Sigmoid colon (tissue), 4 donors: ENCODE measurements around the gene TMEM143.
"Not testable (repeated sequence)": the region's sequence is repeated elsewhere in the genome, so short reads cannot be mapped to it uniquely, and the experiment has no call there.

ENCODE experiments used
- POLR2A ChIP-seq, 2 donors: fragments of 450-650 bp; IDR thresholded peaks; one replicate each; pipeline ENCODE4 v1.6.1; 2016; ENCODE audit warnings: antibody characterized with exemption in 2 of 2, mild to moderate bottlenecking in 2 of 2, moderate library complexity in 2 of 2
- POLR2AphosphoS5 ChIP-seq, 4 donors: sonication (generic); formaldehyde crosslinking; IDR thresholded peaks; one replicate each; pipeline ENCODE4 v1.6.1; 2017; ENCODE audit warnings: antibody characterized with exemption in 4 of 4
- TF ChIP-seq, protein P1 (sequence below), 4 experiments: fragments of 450-650 bp in 3 of 4; fragments of 200-600 bp in 1 of 4; IDR thresholded peaks; one replicate each; pipeline ENCODE4 v1.5.1; 2016 to 2019; ENCODE audit warnings: antibody characterized with exemption in 4 of 4, mild to moderate bottlenecking in 3 of 4, moderate library complexity in 2 of 4

DNA sequence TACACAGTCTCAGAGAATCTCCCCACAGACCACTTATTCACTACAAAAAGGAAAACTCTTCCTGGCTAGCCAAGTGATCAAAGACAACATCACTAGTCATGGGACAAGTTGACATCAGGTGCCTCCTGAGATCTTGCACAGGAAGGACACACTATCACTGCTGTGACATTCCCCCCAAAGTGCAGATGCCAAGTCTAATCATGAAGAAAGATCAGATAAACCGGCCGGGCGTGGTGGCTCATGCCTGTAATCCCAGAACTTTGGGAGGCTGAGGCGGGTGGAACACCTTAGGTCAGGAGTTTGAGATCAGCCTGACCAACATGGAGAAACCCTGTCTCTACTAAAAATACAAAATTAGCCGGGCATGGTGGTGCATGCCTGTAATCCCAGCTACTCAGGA, 54.0 kb downstream of the TMEM143 start:
- TF ChIP-seq, protein P1, sequence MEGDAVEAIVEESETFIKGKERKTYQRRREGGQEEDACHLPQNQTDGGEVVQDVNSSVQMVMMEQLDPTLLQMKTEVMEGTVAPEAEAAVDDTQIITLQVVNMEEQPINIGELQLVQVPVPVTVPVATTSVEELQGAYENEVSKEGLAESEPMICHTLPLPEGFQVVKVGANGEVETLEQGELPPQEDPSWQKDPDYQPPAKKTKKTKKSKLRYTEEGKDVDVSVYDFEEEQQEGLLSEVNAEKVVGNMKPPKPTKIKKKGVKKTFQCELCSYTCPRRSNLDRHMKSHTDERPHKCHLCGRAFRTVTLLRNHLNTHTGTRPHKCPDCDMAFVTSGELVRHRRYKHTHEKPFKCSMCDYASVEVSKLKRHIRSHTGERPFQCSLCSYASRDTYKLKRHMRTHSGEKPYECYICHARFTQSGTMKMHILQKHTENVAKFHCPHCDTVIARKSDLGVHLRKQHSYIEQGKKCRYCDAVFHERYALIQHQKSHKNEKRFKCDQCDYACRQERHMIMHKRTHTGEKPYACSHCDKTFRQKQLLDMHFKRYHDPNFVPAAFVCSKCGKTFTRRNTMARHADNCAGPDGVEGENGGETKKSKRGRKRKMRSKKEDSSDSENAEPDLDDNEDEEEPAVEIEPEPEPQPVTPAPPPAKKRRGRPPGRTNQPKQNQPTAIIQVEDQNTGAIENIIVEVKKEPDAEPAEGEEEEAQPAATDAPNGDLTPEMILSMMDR (IDR thresholded peaks at IDR 0.05): not testable (repeated sequence)
- not testable (repeated sequence) for TF ChIP-seq POLR2A, POLR2AphosphoS5 (IDR thresholded peaks at IDR 0.05)
